HG02763 (cell line): ENCODE results near the gene CITED2.

Experiments
- ATAC-seq: cut with Tn5 transposase; IDR thresholded peaks from one replicate; pipeline ENCODE4 v1.9.1; 2021; ENCODE audit warnings: mild to moderate bottlenecking, moderate library complexity; ENCODE audit not compliant: unreplicated experiment

Gene CITED2

GRCh38 chr6:139334806-139335446, 39.5 kb downstream of the CITED2 start:
- no peak for ATAC-seq

- no peak for ATAC-seq
Measured at GRCh38 chr6:139330826-139331500, 43.5 kb downstream of the CITED2 start.

GRCh38 chr6:139330306-139330705, 44.1 kb downstream of the CITED2 start:
- ATAC-seq = no peak

DNA sequence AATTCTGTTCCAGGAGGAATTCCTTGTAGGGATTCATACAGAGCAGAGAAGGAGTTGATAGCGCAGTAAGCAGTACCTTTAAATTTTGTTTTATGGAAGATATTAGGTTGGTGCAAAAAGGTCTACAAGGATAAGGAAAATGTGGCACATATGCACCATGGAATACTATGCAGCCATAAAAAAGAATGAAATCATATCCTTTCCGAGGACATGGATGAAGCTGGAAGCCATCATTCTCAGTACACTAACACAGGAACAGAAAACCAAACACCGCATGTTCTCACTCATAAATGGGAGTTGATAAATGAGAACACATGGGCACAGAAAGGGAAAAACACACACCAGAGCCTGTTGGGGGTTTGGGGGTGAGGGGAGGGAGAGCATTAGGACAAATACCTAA, 45.2 kb downstream of the CITED2 start:
- no peak for ATAC-seq

- peak; percentile 60 for ATAC-seq
Measured at GRCh38 chr6:139327038-139327437, 47.4 kb downstream of the CITED2 start.

GRCh38 chr6:139325686-139326085, 48.8 kb downstream of the CITED2 start:
- ATAC-seq = no peak

DNA sequence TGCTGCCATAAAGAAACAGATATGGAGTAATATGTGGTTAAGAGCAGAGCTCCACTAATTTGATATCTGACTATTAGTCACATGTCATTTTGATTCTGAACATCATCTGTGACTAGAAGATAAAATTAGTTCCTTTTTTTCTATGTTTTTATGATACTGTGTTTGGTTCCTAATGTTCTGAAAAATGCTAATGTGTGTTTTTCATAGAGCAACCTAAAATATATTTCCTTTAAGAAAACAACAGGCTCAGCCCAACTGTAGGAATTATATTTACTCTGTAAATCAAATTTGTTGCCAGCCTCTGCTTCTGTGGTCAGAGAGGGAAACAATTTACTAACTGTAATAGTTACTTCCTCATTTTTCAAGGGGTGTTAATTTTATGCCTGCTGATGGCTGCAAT, 49.3 kb downstream of the CITED2 start:
- peak; percentile 39 for ATAC-seq

- ATAC-seq = no peak
Measured at GRCh38 chr6:139324301-139324555, 50.2 kb downstream of the CITED2 start.

- ATAC-seq = peak; percentile 34
Measured at GRCh38 chr6:139323511-139324300, 50.7 kb downstream of the CITED2 start.
